RWPE2 (cell line): ENCODE measurements around the gene KRTAP4-12.
"Not testable (repeated sequence)": the region's sequence is repeated elsewhere in the genome, so short reads cannot be mapped to it uniquely, and the experiment has no call there.

Experiments used
- ATAC-seq: fragments of 200-7000 bp; cut with Tn5 transposase; 3 replicates; pipeline ENCODE4 v1.9.1; 2021; ENCODE audit warnings: low read depth
- DNase-seq: peaks from one replicate; pipeline ENCODE4 v3.0.0-alpha.2; 2020; ENCODE audit warnings: low spot score
- H3K27ac ChIP-seq: fragments of 450-650 bp; 2 replicates; pipeline ENCODE4 v1.5.1; 2017; ENCODE audit warnings: mild to moderate bottlenecking; ENCODE audit not compliant: poor library complexity, severe bottlenecking
- H3K27me3 ChIP-seq: fragments of 250-450 bp; sonication (Bioruptor Pico); 2 replicates; pipeline ENCODE4 v1.5.1; 2021; ENCODE audit warnings: mild to moderate bottlenecking, moderate library complexity; ENCODE audit not compliant: insufficient read depth, poor library complexity, severe bottlenecking
- H3K36me3 ChIP-seq: fragments of 250-450 bp; sonication (Bioruptor Pico); 2 replicates; pipeline ENCODE4 v1.5.1; 2020; ENCODE audit warnings: low read depth, mild to moderate bottlenecking, moderate library complexity
- H3K4me1 ChIP-seq: fragments of 250-450 bp; sonication (Bioruptor Pico); 2 replicates; pipeline ENCODE4 v1.5.1; 2021; ENCODE audit warnings: mild to moderate bottlenecking, moderate library complexity; ENCODE audit not compliant: insufficient read depth, poor library complexity, severe bottlenecking
- H3K4me3 ChIP-seq: fragments of 250-450 bp; sonication (Bioruptor Pico); 2 replicates; pipeline ENCODE4 v1.5.1; 2021; ENCODE audit warnings: mild to moderate bottlenecking, moderate library complexity; ENCODE audit not compliant: severe bottlenecking
- H3K9me3 ChIP-seq: fragments of 250-450 bp; sonication (Bioruptor Pico); 2 replicates; pipeline ENCODE4 v1.5.1; 2021; ENCODE audit warnings: mild to moderate bottlenecking, moderate library complexity; ENCODE audit not compliant: severe bottlenecking
- CTCF ChIP-seq: fragments of 450-650 bp; IDR thresholded peaks from one replicate; pipeline ENCODE4 v1.5.1; 2017; ENCODE audit warnings: mild to moderate bottlenecking, moderate library complexity; ENCODE audit not compliant: poor library complexity, severe bottlenecking

KRTAP4-12 gene

DNA sequence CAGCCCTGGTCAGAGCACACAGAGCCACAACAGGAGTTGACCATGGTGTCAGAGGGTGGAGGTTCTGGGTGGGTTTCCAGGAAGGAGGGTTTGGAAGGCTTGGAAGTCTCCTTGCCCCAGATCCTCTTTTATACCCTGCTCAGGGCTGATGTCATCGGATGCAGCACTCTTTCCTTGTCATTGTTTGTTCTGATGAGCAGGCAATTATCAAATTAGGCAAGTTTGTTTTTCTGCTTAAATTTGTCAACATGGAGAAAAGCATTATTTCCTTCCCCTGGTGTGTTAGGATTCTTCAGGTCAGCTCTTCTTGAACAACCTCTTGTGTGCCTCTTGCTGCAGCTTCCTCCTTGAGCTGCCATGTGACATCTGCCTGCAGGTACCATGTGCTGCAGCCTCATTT is 36.7 kb upstream of the KRTAP4-12 start, which contains the start of gene KRTAP4-4:
TSS of gene KRTAP4-4 (minus strand) at position 101 of the 400 bp plus-strand sequence. CDS start at position 44, 57 bp downstream.
- TF ChIP-seq CTCF: no peak
- no peaks in the 10 kb centered on the region for H3K27me3 ChIP-seq
- no peaks in the 10 kb centered on the region for H3K36me3 ChIP-seq
- ATAC-seq: no peak
- no peaks in the 10 kb centered on the region for H3K4me1 ChIP-seq
- H3K4me3 ChIP-seq: no peak within 1 kb of the TSS
- DNase-seq: no peak
- no peak within 1 kb of the TSS for H3K27ac ChIP-seq
- no peaks in the 10 kb centered on the region for H3K9me3 ChIP-seq

DNA sequence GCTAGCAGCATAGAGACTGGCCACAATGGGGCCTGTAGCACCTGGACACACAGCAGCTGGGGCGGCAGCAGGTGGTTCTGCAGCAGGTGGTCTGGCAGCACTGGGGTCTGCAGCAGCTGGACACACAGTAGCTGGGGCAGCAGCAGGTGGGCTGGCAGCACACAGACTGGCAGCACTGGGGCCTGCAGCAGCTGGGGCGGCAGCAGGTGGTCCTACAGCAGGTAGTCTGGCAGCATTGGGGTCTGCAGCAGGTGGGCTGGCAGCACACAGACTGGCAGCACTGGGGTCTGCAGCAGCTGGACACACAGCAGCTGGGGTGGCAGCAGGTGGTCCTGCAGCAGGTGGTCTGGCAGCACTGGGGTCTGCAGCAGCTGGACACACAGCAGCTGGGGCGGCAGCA is 36.2 kb upstream of the KRTAP4-12 start:
- not testable (repeated sequence) for H3K36me3 ChIP-seq, H3K4me1 ChIP-seq, H3K9me3 ChIP-seq, H3K27me3 ChIP-seq, H3K27ac ChIP-seq, ATAC-seq, DNase-seq, H3K4me3 ChIP-seq

DNA sequence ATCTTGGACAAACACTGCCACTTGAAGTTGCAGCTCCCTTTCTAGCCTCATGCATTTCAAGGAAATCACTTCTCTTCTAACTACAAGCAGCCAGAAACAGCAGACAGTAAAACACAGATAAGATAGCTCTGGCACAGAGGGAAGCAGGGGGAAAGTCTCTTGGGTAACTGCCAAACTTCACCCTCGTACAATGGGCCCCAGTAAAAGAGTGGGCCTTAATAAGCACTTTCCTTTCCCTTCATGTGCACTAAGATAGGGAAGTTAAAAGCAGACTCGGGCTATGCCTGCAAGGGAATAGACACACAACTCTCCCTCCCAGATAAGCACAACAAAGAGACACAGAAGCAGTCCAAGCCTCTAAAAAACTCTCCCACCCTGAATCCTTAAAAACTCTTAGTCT is 29.9 kb upstream of the KRTAP4-12 start:
- DNase-seq: no peak
- no peak for TF ChIP-seq CTCF
- Histone ChIP-seq H3K27me3 (no peaks in the 10 kb centered on the region), H3K9me3 (no peaks in the 10 kb centered on the region), H3K4me3 (no peak overlapping the region), H3K4me1 (peaks cover 8% of the 10 kb centered on the region), H3K36me3 (no peaks in the 10 kb centered on the region), H3K27ac (no peak overlapping the region)
- no peak for ATAC-seq

- H3K9me3 ChIP-seq: no peaks in the 10 kb centered on the region
- ATAC-seq (no peak), DNase-seq (no peak)
- H3K27ac ChIP-seq: no peak overlapping the region
- H3K4me1 ChIP-seq: peaks cover 8% of the 10 kb centered on the region
- H3K4me3 ChIP-seq: no peak overlapping the region
- no peaks in the 10 kb centered on the region for H3K36me3 ChIP-seq
- no peak for TF ChIP-seq CTCF
- no peaks in the 10 kb centered on the region for H3K27me3 ChIP-seq
These were observed 27.5 kb upstream of the KRTAP4-12 start for GRCh38 chr17:41151525-41151924.

- Histone ChIP-seq H3K27ac (no peak overlapping the region), H3K4me3 (no peak overlapping the region), H3K9me3 (no peaks in the 10 kb centered on the region), H3K36me3 (no peaks in the 10 kb centered on the region), H3K27me3 (no peaks in the 10 kb centered on the region), H3K4me1 (peaks cover 8% of the 10 kb centered on the region)
- TF ChIP-seq CTCF: no peak
- DNase-seq: no peak
- no peak for ATAC-seq
These were observed 26.0 kb upstream of the KRTAP4-12 start for GRCh38 chr17:41150026-41150425.
